ENCODE data around the gene SCUBE3. TPM values are rescaled to one million over a fixed set of nuclear protein-coding genes. Genes with fewer than 3 reads are reported as not detected.

SCUBE3 gene
- total and polyA plus RNA-seq, 3 experiments from 2014 or later = 0.07 to 0.18 (median 0.07) TPM

DNA sequence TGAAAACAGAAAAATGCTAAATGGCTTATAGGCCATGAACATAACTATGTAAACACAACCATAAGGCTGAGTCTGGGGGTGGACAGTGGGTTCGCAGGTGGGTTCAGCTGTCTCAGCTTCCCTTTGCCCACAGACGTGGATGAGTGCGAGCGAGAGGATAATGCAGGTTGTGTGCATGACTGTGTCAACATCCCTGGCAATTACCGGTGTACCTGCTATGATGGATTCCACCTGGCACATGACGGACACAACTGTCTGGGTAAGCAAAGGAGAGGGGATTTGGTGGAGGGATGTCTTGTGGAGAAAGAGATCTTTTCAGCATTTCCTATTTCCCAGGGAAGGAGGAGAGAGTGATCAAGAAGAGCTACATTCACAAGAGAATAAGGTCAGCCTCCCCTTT lies 14.7 kb downstream of the SCUBE3 start:
- Histone ChIP-seq H3K9me3 (ENCODE audit: low read length) (no peaks in the 10 kb centered on the region), H3K4me1 (ENCODE audit: insufficient read depth, low read length) (no peaks in the 10 kb centered on the region), H3K27ac (ENCODE audit: low read depth, low read length) (no peak overlapping the region), H3K36me3 (ENCODE audit: insufficient read depth, low read length) (no peaks in the 10 kb centered on the region), H3K27me3 (ENCODE audit: insufficient read depth, low read length, poor library complexity, severe bottlenecking) (no peaks in the 10 kb centered on the region), H3K4me3 (ENCODE audit: low read length) (no peak overlapping the region)
- Mint-ChIP-seq H3K27ac (no peak overlapping the region), H3K9me3 (no peaks in the 10 kb centered on the region), H3K4me1 (peaks cover 0 to 1% (median 0%) of the 10 kb centered on the region in 3 donors), H3K27me3 (peaks cover 0 to 2% of the 10 kb centered on the region in 2 donors), H3K4me3 (no peak overlapping the region), H3K36me3 (no peaks in the 10 kb centered on the region)
- CTCF ChIA-PET = interaction anchor here (4.0 kb wide), 1 partner anchor 12 kb away, joined by 26 read pairs; no protein-coding TSS in a partner anchor
- DNase-seq = no peak
- POLR2A ChIA-PET = no interaction called here

- Histone ChIP-seq H3K4me3 (ENCODE audit: low read length) (no peak overlapping the region), H3K27ac (ENCODE audit: low read depth, low read length) (no peak overlapping the region), H3K27me3 (ENCODE audit: insufficient read depth, low read length, poor library complexity, severe bottlenecking) (no peaks in the 10 kb centered on the region), H3K4me1 (ENCODE audit: insufficient read depth, low read length) (no peaks in the 10 kb centered on the region), H3K9me3 (ENCODE audit: low read length) (no peaks in the 10 kb centered on the region), H3K36me3 (ENCODE audit: insufficient read depth, low read length) (no peaks in the 10 kb centered on the region)
- H3K4me1 Mint-ChIP-seq = peaks cover 0 to 1% (median 0%) of the 10 kb centered on the region in 3 donors
- peak overlapping the region in 1 of 8 donors; percentile 16 for H3K27ac Mint-ChIP-seq
- no peak overlapping the region for H3K4me3 Mint-ChIP-seq
- ChIA-PET POLR2A (no interaction called here), CTCF (interaction anchor here (0.7 to 4.0 kb wide), 2 partner anchors 11 to 38 kb away, joined by 3 to 26 read pairs; no protein-coding TSS in a partner anchor)
- H3K9me3 Mint-ChIP-seq = no peaks in the 10 kb centered on the region
- DNase-seq = no peak
- H3K27me3 Mint-ChIP-seq = peaks cover 0 to 2% of the 10 kb centered on the region in 2 donors
- no peaks in the 10 kb centered on the region for H3K36me3 Mint-ChIP-seq
Observed at GRCh38 chr6:35229304-35229703, 15.5 kb downstream of the SCUBE3 start.

- Histone ChIP-seq H3K4me1 (ENCODE audit: insufficient read depth, low read length) (no peaks in the 10 kb centered on the region), H3K27me3 (ENCODE audit: insufficient read depth, low read length, poor library complexity, severe bottlenecking) (no peaks in the 10 kb centered on the region), H3K9me3 (ENCODE audit: low read length) (no peaks in the 10 kb centered on the region), H3K4me3 (ENCODE audit: low read length) (no peak overlapping the region), H3K36me3 (ENCODE audit: insufficient read depth, low read length) (no peaks in the 10 kb centered on the region), H3K27ac (ENCODE audit: low read depth, low read length) (no peak overlapping the region)
- ChIA-PET POLR2A (no interaction called here), CTCF (interaction anchor here (4.0 kb wide), 1 partner anchor 10 kb away, joined by 26 read pairs; no protein-coding TSS in a partner anchor)
- Mint-ChIP-seq H3K36me3 (no peaks in the 10 kb centered on the region), H3K4me1 (peaks cover 0 to 1% (median 0%) of the 10 kb centered on the region in 3 donors), H3K9me3 (no peaks in the 10 kb centered on the region), H3K4me3 (no peak overlapping the region), H3K27ac (no peak overlapping the region), H3K27me3 (peaks cover 0 to 2% of the 10 kb centered on the region in 2 donors)
- DNase-seq = no peak
Observed at GRCh38 chr6:35230498-35230897, 16.7 kb downstream of the SCUBE3 start.

DNA sequence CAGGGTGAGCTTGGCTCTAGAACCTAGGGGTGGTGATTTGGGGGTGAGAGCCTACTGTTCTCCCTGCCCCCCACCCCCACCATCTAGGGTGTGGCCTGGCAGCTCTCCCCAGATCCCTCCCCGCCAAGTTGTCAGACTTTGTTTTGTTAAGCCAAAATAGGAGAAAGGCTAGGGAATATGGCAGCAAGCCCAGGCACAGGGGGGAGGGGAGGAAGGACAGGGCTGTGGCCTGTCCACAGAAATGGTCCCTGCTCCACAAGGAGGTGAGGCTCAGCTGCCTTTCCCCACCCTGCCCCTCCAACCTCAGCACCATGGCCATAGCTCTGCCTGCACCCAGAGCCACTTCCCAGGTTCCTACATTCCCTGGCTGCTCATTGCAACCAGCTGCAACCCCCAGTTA lies 17.2 kb downstream of the SCUBE3 start:
- CTCF ChIA-PET = interaction anchor here (4.0 kb wide), 1 partner anchor 9 kb away, joined by 26 read pairs; no protein-coding TSS in a partner anchor
- no peaks in the 10 kb centered on the region for H3K27me3 ChIP-seq (ENCODE audit: insufficient read depth, low read length, poor library complexity, severe bottlenecking)
- POLR2A ChIA-PET = no interaction called here
- H3K27ac Mint-ChIP-seq = no peak overlapping the region
- no peaks in the 10 kb centered on the region for H3K4me1 ChIP-seq (ENCODE audit: insufficient read depth, low read length)
- peaks cover 0 to 1% (median 0%) of the 10 kb centered on the region in 3 donors for H3K4me1 Mint-ChIP-seq
- H3K9me3 ChIP-seq (ENCODE audit: low read length) = no peaks in the 10 kb centered on the region
- H3K9me3 Mint-ChIP-seq = no peaks in the 10 kb centered on the region
- no peaks in the 10 kb centered on the region for H3K36me3 ChIP-seq (ENCODE audit: insufficient read depth, low read length)
- no peak overlapping the region for H3K27ac ChIP-seq (ENCODE audit: low read depth, low read length)
- peaks cover 0 to 2% of the 10 kb centered on the region in 2 donors for H3K27me3 Mint-ChIP-seq
- H3K4me3 Mint-ChIP-seq = no peak overlapping the region
- H3K36me3 Mint-ChIP-seq = no peaks in the 10 kb centered on the region
- no peak overlapping the region for H3K4me3 ChIP-seq (ENCODE audit: low read length)
- DNase-seq = no peak

GRCh38 chr6:35231563-35231962 lies 17.8 kb downstream of the SCUBE3 start:
- H3K36me3 Mint-ChIP-seq = no peaks in the 10 kb centered on the region
- POLR2A ChIA-PET = no interaction called here
- H3K36me3 ChIP-seq (ENCODE audit: insufficient read depth, low read length) = no peaks in the 10 kb centered on the region

GRCh38 chr6:35234901-35235300 lies 21.1 kb downstream of the SCUBE3 start:
- ChIA-PET CTCF (no interaction called here), POLR2A (no interaction called here)
- peaks cover 0 to 2% (median 1%) of the 10 kb centered on the region in 3 donors for H3K36me3 Mint-ChIP-seq
- no peak overlapping the region for H3K27ac Mint-ChIP-seq
- no peak overlapping the region for H3K4me3 ChIP-seq (ENCODE audit: low read length)
- H3K9me3 ChIP-seq (ENCODE audit: low read length) = no peaks in the 10 kb centered on the region
- peaks cover 0 to 3% (median 0%) of the 10 kb centered on the region in 3 donors for H3K4me1 Mint-ChIP-seq
- H3K4me1 ChIP-seq (ENCODE audit: insufficient read depth, low read length) = no peaks in the 10 kb centered on the region
- no peaks in the 10 kb centered on the region for H3K27me3 ChIP-seq (ENCODE audit: insufficient read depth, low read length, poor library complexity, severe bottlenecking)
- no peak for DNase-seq
- H3K27ac ChIP-seq (ENCODE audit: low read depth, low read length) = no peak overlapping the region
- no peaks in the 10 kb centered on the region for H3K9me3 Mint-ChIP-seq
- no peaks in the 10 kb centered on the region for H3K27me3 Mint-ChIP-seq
- no peaks in the 10 kb centered on the region for H3K36me3 ChIP-seq (ENCODE audit: insufficient read depth, low read length)
- no peak overlapping the region for H3K4me3 Mint-ChIP-seq

More at GRCh38 chr6:35231563-35231962, 17.8 kb downstream of the SCUBE3 start:
- Histone ChIP-seq H3K27ac (ENCODE audit: low read depth, low read length) (no peak overlapping the region), H3K27me3 (ENCODE audit: insufficient read depth, low read length, poor library complexity, severe bottlenecking) (no peaks in the 10 kb centered on the region), H3K9me3 (ENCODE audit: low read length) (no peaks in the 10 kb centered on the region), H3K4me1 (ENCODE audit: insufficient read depth, low read length) (no peaks in the 10 kb centered on the region), H3K4me3 (ENCODE audit: low read length) (no peak overlapping the region)
- DNase-seq = no peak
- Mint-ChIP-seq H3K4me1 (peaks cover 0 to 1% (median 0%) of the 10 kb centered on the region in 3 donors), H3K27ac (no peak overlapping the region), H3K9me3 (no peaks in the 10 kb centered on the region), H3K27me3 (peaks cover 0 to 2% of the 10 kb centered on the region in 2 donors), H3K4me3 (no peak overlapping the region)
- CTCF ChIA-PET = interaction anchor here (4.0 kb wide), 1 partner anchor 9 kb away, joined by 26 read pairs; no protein-coding TSS in a partner anchor

DNA sequence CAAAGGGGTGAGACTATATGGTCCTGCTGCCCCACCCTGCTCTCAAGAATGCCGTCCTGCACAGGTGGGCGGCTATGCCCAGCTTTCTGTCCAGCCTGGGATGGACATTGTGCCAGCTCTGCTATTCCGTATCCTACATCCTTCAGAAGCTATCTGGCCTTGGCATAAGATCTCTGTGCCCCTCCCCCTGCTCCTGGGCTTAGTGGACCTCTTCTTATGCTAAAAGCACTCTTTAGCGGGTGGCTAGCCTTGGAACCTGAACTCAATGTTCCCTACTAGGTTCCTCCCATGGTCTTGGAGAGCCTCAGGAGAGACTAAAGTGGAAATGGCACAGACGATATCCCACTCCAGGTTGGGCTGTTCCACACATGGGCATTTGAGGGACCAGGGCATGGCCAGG lies 22.5 kb downstream of the SCUBE3 start:
- no peak overlapping the region for H3K27ac ChIP-seq (ENCODE audit: low read depth, low read length)

DNA sequence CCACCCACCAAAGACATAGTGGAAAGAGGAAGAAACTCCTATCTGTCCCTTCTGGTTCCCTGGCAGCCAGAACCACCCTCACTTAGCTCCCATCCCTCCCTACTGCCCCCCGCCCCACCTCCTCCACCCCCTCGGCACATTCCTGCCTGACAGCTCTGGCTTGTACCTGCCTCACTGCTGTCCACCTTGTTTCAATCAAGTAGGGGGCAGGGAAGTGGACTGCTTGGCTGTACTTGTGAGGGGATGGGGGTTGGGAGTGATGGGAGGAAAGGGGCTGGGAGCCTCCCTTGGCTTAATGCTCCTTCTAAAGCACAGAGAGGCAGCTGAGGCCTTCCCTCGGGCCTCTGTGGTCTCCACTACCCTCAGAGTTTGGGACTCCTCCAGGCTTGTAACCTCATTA lies 23.7 kb downstream of the SCUBE3 start:
- H3K36me3 ChIP-seq (ENCODE audit: insufficient read depth, low read length) = no peaks in the 10 kb centered on the region
- no peak overlapping the region for H3K27ac Mint-ChIP-seq
- H3K27me3 ChIP-seq (ENCODE audit: insufficient read depth, low read length, poor library complexity, severe bottlenecking) = no peaks in the 10 kb centered on the region
- no peak overlapping the region for H3K4me3 ChIP-seq (ENCODE audit: low read length)
- peaks cover 3 to 5% (median 3%) of the 10 kb centered on the region in 3 donors for H3K4me1 Mint-ChIP-seq
- H3K9me3 Mint-ChIP-seq = no peaks in the 10 kb centered on the region
- no peaks in the 10 kb centered on the region for H3K4me1 ChIP-seq (ENCODE audit: insufficient read depth, low read length)
- POLR2A ChIA-PET = no interaction called here
- no peaks in the 10 kb centered on the region for H3K9me3 ChIP-seq (ENCODE audit: low read length)
- H3K36me3 Mint-ChIP-seq = peaks cover 3 to 4% (median 4%) of the 10 kb centered on the region in 3 donors
- CTCF ChIA-PET = no interaction called here
- H3K27ac ChIP-seq (ENCODE audit: low read depth, low read length) = no peak overlapping the region
- no peak for DNase-seq
- no peak overlapping the region for H3K4me3 Mint-ChIP-seq
- peaks cover 0 to 2% of the 10 kb centered on the region in 2 donors for H3K27me3 Mint-ChIP-seq

More for the DNA sequence above, 22.5 kb downstream of the SCUBE3 start:
- Histone ChIP-seq H3K9me3 (ENCODE audit: low read length) (no peaks in the 10 kb centered on the region), H3K36me3 (ENCODE audit: insufficient read depth, low read length) (no peaks in the 10 kb centered on the region), H3K4me1 (ENCODE audit: insufficient read depth, low read length) (no peaks in the 10 kb centered on the region), H3K27me3 (ENCODE audit: insufficient read depth, low read length, poor library complexity, severe bottlenecking) (no peaks in the 10 kb centered on the region), H3K4me3 (ENCODE audit: low read length) (no peak overlapping the region)
- Mint-ChIP-seq H3K27ac (peak overlapping the region in 1 of 8 donors; percentile 58), H3K27me3 (peaks cover 0 to 2% of the 10 kb centered on the region in 2 donors), H3K36me3 (peaks cover 3 to 4% (median 3%) of the 10 kb centered on the region in 3 donors), H3K4me1 (peaks cover 3 to 4% (median 3%) of the 10 kb centered on the region in 3 donors), H3K4me3 (no peak overlapping the region), H3K9me3 (no peaks in the 10 kb centered on the region)
- DNase-seq = no peak
- POLR2A ChIA-PET = no interaction called here
- CTCF ChIA-PET = interaction anchor here (1.0 kb wide), 1 partner anchor 31 kb away, joined by 3 read pairs; no protein-coding TSS in a partner anchor

Measured in CD8-positive, alpha-beta memory T cell (primary cell).